ENCODE data around the gene PAK1. TPM values are rescaled to one million over a fixed set of nuclear protein-coding genes. Genes with fewer than 3 reads are reported as not detected.

PAK1 gene
- total RNA-seq, 2 donors from 2014 or later, result 104 to 123 TPM

DNA sequence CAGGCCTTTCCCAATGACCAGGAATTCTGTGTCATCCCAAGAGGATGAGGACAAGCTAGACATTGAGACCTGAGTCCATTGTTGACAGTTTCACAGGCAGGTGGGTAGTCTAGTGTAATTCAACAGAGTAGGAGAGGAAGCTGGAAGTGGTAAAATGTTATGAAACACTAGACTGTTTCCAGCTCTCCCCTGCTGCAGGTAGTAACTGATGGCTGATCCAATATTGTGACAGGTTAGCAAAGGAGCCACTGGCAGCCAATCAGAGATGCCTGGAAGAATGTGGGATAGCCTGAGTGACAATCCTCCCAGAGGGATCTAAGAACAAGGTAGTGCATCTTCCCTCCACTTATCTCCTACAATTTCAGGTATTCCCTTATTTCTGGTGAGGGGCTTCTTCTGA is 161.8 kb downstream of the PAK1 start:
- H3K9me3 ChIP-seq, result no peaks in the 10 kb centered on the region
- H3K9ac ChIP-seq (ENCODE audit: low read depth in 2 of 2, low read length in 2 of 2), result no peak overlapping the region
- TF ChIP-seq, protein P1, sequence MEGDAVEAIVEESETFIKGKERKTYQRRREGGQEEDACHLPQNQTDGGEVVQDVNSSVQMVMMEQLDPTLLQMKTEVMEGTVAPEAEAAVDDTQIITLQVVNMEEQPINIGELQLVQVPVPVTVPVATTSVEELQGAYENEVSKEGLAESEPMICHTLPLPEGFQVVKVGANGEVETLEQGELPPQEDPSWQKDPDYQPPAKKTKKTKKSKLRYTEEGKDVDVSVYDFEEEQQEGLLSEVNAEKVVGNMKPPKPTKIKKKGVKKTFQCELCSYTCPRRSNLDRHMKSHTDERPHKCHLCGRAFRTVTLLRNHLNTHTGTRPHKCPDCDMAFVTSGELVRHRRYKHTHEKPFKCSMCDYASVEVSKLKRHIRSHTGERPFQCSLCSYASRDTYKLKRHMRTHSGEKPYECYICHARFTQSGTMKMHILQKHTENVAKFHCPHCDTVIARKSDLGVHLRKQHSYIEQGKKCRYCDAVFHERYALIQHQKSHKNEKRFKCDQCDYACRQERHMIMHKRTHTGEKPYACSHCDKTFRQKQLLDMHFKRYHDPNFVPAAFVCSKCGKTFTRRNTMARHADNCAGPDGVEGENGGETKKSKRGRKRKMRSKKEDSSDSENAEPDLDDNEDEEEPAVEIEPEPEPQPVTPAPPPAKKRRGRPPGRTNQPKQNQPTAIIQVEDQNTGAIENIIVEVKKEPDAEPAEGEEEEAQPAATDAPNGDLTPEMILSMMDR (IDR thresholded peaks at IDR 0.05), result no peak
- H3K36me3 ChIP-seq, result no peaks in the 10 kb centered on the region
- H3K4me1 ChIP-seq, result no peaks in the 10 kb centered on the region
- no peak overlapping the region for H3K4me3 ChIP-seq
- DNase-seq, result no peak
- intact Hi-C loops (cut with DNase I), result no loop called here
- no peak overlapping the region for H3K27ac ChIP-seq
- H3K27me3 ChIP-seq, result no peaks in the 10 kb centered on the region

DNA sequence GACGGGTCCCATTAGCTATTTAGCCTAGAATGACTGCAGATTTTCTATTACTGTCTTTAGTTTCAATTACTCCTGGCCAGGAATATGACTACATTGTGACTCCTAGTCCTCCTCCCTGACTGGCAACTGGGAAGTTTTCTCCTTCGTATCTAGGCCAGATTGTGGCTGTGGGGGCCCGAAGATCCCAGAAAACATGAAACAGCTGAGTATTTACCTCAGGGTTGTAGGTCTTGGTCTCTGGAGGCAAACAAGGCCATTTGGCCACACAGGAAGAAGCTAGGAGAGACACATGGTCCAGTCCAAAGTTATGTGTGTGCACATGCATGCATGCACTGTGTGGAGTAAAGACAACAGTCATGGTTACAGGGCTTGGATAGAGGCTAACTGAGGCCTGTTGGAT is 162.2 kb downstream of the PAK1 start:
- intact Hi-C loops (cut with DNase I), result no loop called here
- H3K36me3 ChIP-seq, result no peaks in the 10 kb centered on the region
- H3K27ac ChIP-seq, result no peak overlapping the region
- no peaks in the 10 kb centered on the region for H3K9me3 ChIP-seq
- H3K27me3 ChIP-seq, result no peaks in the 10 kb centered on the region
- DNase-seq, result no peak
- H3K9ac ChIP-seq (ENCODE audit: low read depth in 2 of 2, low read length in 2 of 2), result no peak overlapping the region
- H3K4me1 ChIP-seq, result no peaks in the 10 kb centered on the region
- no peak overlapping the region for H3K4me3 ChIP-seq
- TF ChIP-seq, protein P1 (IDR thresholded peaks at IDR 0.05), result no peak

DNA sequence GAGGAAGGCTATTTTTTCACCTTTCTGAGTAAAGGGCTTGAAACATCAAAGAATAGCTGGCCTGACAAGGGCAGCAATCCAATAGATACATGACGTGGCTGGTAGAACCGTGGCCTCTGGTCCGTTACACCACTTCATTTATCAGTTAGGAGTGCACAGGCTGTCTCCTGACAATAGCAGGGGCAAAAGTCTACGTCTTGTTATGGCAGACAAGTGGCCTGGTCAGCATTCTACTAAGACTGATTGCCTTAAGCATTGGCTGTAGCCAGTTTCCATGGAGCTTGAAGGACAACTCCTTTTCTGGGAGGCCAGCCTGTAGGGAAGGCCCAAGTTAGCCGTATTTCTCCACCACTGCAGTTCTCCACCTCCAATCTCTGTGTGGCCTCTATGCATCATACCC is 163.2 kb downstream of the PAK1 start:
- intact Hi-C loops (cut with DNase I), result no loop called here
- no peaks in the 10 kb centered on the region for H3K36me3 ChIP-seq
- no peaks in the 10 kb centered on the region for H3K4me1 ChIP-seq
- no peaks in the 10 kb centered on the region for H3K9me3 ChIP-seq
- no peak overlapping the region for H3K27ac ChIP-seq
- no peaks in the 10 kb centered on the region for H3K27me3 ChIP-seq
- DNase-seq, result no peak
- TF ChIP-seq, protein P1 (IDR thresholded peaks at IDR 0.05), result no peak
- H3K4me3 ChIP-seq, result no peak overlapping the region
- no peak overlapping the region for H3K9ac ChIP-seq (ENCODE audit: low read depth in 2 of 2, low read length in 2 of 2)

DNA sequence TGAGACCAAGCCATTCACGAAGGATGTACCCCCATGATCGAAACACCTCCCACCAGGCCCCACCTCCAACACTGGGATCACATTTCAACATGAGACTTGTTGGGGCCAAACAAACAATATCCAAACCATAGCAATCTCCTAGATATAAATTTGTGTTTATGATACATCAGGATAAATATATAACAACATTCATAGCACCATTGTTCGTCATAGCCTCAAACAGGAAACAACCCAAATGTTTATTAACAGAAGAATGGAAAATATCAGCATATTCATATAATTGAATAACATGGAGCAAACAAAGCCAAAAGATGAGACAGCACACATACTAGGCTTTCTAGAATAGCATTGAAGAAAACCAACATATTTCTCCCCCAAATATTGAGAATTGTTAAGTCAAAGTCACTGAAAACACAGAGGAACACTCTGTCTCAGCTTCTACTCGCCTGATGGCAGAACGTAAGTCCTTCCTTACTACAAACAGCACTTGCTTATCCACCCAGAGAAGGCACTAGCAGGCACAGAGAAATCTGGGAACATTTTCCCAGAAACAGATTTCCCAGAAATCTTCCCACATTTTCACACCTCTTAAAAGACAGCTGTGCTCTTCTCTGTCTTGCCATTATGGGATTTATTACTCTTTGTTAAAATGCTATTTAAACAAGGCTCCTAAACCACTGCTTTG is 164.4 kb downstream of the PAK1 start:
- TF ChIP-seq, protein P1 (IDR thresholded peaks at IDR 0.05), result no peak
- H3K27me3 ChIP-seq, result no peaks in the 10 kb centered on the region
- no peak overlapping the region for H3K9ac ChIP-seq (ENCODE audit: low read depth in 2 of 2, low read length in 2 of 2)
- no peaks in the 10 kb centered on the region for H3K4me1 ChIP-seq
- intact Hi-C loops (cut with DNase I), result no loop called here
- no peak overlapping the region for H3K4me3 ChIP-seq
- no peaks in the 10 kb centered on the region for H3K36me3 ChIP-seq
- H3K9me3 ChIP-seq, result no peaks in the 10 kb centered on the region
- no peak overlapping the region for H3K27ac ChIP-seq
- DNase-seq, result no peak

DNA sequence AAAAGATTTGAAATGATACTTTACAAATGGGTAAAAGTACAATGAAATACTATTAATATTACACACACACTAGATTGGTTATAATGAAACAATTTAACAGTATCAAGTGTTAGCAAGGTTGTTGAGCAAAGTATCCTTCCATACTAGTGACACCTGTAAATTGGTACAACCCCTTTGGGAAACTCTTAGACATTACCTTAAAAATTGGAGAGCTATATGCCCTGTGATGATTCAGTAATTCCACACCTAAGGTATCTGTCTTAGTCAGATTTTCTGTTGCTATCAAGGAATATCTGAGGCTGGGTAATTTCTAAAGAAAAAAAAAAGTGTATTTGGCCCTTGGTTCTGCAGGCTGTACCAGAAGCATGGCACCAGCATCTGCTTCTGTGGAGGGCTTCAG is 165.1 kb downstream of the PAK1 start:
- intact Hi-C loops (cut with DNase I), result no loop called here
- H3K4me3 ChIP-seq, result no peak overlapping the region
- no peaks in the 10 kb centered on the region for H3K36me3 ChIP-seq
- H3K9me3 ChIP-seq, result no peaks in the 10 kb centered on the region
- TF ChIP-seq, protein P1 (IDR thresholded peaks at IDR 0.05), result no peak
- H3K9ac ChIP-seq (ENCODE audit: low read depth in 2 of 2, low read length in 2 of 2), result no peak overlapping the region
- DNase-seq, result no peak
- H3K27me3 ChIP-seq, result no peaks in the 10 kb centered on the region
- H3K27ac ChIP-seq, result no peak overlapping the region
- no peaks in the 10 kb centered on the region for H3K4me1 ChIP-seq
